ENCODE measurements around the gene NPFFR1.

The NPFFR1 gene

GRCh38 chr10:70328018-70328417, 44.2 kb upstream of the NPFFR1 start:
- DNase-seq (ENCODE audit: low read depth in 2 of 2) = no peak
- H3K4me3 ChIP-seq (replicated peaks in 1 of 2; ENCODE audit: low read depth in 2 of 2, low read length in 2 of 2) = no peak overlapping the region
- TF ChIP-seq CTCF (IDR thresholded peaks at IDR 0.05; ENCODE audit: low read depth, low read length) = no peak

DNA sequence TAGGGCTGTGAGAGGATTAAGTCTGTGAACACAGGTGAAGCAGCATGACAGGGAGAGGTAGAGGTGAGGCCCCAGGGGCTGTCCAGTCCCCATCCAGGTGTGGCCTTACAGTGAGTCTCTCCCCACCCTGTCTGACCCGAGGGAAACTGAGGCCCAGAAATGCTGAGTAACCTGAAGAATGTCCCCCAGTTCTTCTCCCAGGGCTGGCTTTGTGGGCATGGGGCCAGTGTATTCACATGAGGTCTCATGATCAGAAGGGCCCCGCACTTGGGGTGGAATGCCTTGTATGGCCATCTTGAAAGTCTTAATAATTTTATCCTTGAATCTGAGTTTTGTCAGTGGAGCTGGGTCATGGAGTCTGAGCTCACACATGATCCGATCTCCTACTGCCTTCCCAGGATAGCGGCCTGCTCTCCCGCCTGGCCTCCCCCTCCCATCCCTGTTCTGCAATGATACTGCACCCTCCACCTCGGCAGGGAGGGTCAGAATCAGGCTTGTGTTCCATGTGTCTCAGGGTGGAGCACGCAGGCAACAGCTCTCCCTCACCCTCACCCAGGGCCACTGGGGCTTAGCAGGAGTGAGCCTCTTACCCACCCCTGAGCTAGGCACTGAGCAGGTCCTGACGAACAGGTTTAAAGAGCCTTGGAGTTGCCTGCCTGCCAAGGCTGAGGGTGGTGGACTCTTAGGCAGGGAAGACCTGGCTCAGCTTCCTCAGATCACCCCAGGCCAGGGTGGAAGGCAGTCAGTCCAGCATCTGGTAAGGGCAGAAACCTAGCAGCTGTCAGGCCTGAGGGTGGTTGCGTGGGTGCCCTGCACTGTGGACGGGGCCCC, 41.4 kb upstream of the NPFFR1 start:
- TF ChIP-seq CTCF (IDR thresholded peaks at IDR 0.05; ENCODE audit: low read depth, low read length) = no peak
- DNase-seq (ENCODE audit: low read depth in 2 of 2) = no peak
- H3K4me3 ChIP-seq (replicated peaks in 1 of 2; ENCODE audit: low read depth in 2 of 2, low read length in 2 of 2) = no peak overlapping the region

- H3K4me3 ChIP-seq (replicated peaks in 1 of 2; ENCODE audit: low read depth in 2 of 2, low read length in 2 of 2) = no peak overlapping the region
- no peak for DNase-seq (ENCODE audit: low read depth in 2 of 2)
- TF ChIP-seq CTCF (IDR thresholded peaks at IDR 0.05; ENCODE audit: low read depth, low read length) = no peak
Observed at GRCh38 chr10:70324339-70324861, 40.6 kb upstream of the NPFFR1 start.

- H3K4me3 ChIP-seq (replicated peaks in 1 of 2; ENCODE audit: low read depth in 2 of 2, low read length in 2 of 2) = no peak overlapping the region
- no peak for DNase-seq (ENCODE audit: low read depth in 2 of 2)
- no peak for TF ChIP-seq CTCF (IDR thresholded peaks at IDR 0.05; ENCODE audit: low read depth, low read length)
Observed at GRCh38 chr10:70323697-70324338, 40.0 kb upstream of the NPFFR1 start.

GRCh38 chr10:70323138-70323696, 39.4 kb upstream of the NPFFR1 start:
- H3K4me3 ChIP-seq (replicated peaks in 1 of 2; ENCODE audit: low read depth in 2 of 2, low read length in 2 of 2) = no peak overlapping the region
- DNase-seq (ENCODE audit: low read depth in 2 of 2) = no peak

More at GRCh38 chr10:70323138-70323696, 39.4 kb upstream of the NPFFR1 start:
- TF ChIP-seq CTCF (IDR thresholded peaks at IDR 0.05; ENCODE audit: low read depth, low read length) = no peak

All from cardiac fibroblast (primary cell).